NCI-H748 (cell line): ENCODE measurements around the gene BCAS3.

Experiments used
- DNase-seq: peaks from one replicate; lab custom pipeline; 2025; ENCODE audit not compliant: unreplicated experiment; lab: John Stamatoyannopoulos, UW

BCAS3 gene

DNA sequence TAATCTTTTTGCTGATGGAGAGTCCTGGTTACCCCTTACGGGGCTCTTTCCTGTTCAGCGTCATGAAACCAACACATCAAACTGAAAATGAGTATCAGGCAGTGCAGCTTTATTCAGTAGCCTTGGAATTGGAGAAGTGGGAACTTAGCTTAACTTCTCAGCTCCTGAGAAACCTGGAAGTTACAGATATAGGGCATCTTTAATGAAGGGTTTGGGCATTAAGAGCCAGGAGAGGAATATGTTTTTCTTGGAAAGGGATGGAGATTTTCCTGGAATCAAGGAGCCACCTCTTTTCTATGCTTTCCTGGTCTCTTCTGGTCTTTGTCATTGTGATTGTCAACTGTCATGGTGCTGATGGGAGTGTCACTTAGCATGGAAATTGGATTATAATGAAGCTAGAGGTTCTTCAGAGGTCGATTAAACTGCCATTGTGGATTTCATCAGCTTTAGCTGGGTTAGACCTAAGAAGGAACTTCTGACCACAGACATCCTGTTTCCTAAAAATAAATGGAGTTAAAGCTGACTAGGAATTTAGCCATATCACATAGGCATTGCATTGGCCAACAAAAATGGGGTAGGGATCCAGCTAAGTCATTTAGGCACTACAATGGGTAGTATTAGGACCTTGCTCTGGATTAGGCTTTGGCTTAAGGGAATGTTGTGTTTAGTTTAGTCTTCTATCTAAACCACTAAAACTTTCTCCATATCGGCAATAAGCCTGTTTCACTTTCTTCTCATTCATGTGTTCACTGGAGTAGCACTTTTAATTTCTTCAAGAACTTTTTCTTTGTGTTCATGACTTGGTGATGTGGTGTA lies 186.4 kb downstream of the BCAS3 start:
- no peak for DNase-seq

DNA sequence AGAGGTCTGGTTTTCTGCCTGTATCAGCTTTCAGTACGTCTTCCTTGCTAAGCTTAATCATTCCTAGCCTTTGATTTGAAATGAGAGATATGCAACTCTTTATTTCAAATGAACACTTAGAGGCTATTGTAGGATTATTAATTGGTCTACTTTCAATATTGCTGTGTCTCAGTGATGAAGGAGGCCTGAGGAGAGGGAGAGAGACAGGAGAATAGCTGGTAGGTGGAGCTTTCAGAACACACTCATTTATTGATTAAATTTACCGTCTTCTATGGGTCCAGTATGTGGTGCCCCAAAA lies 187.0 kb downstream of the BCAS3 start:
- no peak for DNase-seq

DNA sequence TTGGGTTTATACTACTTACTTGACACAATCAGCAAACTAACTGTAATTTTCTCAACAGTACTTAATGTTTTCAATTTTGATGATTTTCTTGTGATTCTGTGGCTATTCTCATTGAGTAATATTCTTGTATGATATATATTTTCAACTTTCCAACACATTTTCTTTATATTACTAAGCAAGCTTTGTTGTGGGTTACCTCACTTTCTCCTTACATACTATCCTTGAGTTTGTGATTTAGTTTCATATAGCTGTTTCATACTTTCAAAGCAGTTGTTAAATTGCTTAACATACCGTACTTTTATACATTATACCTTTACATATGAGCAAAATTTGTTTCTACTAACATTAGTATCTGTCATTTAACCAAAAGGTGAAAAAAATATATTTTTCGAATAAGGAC lies 197.1 kb downstream of the BCAS3 start:
- no peak for DNase-seq

DNA sequence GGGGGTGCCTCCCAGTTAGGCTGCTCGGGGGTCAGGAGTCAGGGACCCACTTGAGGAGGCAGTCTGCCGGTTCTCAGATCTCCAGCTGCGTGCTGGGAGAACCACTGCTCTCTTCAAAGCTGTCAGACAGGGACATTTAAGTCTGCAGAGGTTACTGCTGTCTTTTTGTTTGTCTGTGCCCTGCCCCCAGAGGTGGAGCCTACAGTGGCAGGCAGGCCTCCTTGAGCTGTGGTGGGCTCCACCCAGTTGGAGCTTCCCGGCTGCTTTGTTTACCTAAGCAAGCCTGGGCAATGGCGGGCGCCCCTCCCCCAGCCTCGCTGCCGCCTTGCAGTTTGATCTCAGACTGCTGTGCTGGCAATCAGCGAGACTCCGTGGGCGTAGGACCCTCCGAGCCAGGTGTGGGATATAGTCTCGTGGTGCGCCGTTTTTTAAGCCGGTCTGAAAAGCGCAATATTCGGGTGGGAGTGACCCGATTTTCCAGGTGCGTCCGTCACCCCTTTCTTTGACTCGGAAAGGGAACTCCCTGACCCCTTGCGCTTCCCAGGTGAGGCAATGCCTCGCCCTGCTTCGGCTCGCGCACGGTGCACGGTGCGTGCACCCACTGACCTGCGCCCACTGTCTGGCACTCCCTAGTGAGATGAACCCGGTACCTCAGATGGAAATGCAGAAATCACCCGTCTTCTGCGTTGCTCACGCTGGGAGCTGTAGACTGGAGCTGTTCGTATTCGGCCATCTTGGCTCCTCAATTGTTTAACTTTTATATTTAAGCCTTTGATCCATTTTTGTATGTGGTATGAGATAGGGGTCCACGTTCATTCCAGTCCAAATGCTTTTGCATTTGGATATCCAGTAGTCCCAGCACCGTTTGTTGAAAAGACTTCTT lies 209.3 kb downstream of the BCAS3 start:
- DNase-seq = peak; percentile 39

DNA sequence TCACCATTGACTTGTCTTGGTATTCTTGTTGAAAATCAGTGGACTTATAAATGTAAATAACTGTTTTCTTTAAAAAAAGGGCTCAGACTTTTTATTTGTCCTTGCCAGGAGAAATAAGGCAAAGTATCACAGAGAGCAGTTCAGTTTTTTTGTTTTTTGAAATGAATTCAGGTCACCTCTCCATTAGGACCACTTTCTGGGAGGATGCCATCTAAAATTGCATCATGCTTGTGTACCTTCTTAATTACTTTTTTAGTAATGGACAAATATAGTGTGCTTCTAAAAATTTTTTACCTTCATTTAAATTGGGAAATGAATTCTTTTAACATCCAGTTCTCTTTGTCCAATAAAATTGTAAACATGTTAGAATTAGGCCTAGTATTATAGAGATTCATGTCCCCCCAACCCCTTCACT lies 210.0 kb downstream of the BCAS3 start:
- peak; percentile 34 for DNase-seq

DNA sequence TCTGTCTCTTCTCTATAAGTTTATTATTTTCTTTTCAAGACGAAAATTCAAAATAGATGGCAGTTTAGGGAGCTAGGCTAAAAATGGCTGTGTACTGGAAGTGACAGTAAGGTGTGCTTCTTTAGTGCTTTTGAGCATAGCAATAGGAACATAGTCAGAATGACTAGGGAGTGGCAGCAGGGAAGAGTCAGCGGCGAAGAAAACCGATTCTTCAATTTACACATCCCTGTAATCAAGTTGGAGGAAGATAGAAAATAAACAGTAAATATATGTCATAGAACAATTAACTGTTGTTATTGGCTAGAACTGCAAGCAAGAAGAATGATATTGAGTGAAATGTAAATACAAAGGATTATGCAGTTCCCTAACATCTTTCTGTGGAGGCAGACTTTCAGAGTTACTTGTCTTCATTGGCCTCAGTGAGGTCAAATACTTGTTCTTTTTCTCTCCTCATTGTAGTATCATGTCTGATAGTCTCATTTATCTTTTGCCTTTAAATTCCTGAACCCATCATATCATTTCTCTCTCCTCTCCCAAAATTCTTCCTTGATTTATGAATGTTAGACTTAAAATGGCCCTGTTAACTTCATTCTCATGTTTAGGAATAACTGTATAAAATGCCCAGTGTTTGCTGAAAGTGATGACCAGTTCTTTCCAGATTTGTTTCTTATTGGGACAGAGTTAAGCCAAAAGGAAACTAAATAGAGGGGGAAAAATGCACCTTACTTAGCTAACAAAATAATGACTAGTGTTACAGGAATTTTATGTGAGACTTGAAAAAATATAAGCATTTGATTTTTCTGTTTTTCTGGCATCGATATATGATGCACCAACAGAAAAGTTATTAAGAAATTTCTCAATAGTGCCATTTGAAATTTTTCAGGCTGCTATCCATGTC lies 211.4 kb downstream of the BCAS3 start:
- peak; percentile 10 for DNase-seq

DNA sequence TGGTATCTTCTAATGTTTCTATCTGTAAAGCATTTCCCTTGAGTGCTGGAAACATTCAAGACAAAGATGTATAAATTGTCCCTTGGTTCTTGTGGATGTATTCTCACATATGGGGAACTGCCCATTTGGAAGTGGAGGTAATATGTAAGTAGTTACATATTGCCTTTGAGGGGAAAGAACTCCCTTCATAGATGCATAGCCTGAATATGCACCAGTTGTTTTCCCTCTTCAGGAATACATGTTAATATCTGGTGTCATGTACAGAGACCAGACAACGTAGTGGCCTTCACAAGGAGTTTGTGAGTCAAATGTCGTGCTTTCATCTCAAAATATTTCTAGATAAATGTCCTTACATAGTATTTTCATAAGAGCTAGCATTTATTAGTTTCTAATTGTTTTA lies 213.5 kb downstream of the BCAS3 start:
- DNase-seq = no peak

DNA sequence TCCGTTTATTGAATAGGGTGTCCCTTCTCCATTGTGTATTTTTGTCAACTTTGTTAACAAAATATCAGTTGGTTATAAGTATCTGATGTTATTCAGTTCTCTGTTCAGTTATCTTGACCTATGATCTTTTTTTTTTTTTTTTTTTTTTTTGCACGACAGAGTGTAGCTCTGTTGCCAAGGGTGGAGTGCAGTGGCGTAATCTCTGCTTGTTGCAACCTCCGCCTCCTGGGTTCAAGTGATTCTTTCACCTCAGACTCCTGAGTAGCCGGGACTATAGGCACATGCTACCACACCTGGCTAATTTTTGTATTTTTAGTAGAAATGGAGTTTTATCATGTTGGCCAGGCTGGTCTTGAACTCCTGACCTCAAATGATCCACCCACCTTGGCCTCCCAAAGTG lies 215.8 kb downstream of the BCAS3 start:
- no peak for DNase-seq

DNA sequence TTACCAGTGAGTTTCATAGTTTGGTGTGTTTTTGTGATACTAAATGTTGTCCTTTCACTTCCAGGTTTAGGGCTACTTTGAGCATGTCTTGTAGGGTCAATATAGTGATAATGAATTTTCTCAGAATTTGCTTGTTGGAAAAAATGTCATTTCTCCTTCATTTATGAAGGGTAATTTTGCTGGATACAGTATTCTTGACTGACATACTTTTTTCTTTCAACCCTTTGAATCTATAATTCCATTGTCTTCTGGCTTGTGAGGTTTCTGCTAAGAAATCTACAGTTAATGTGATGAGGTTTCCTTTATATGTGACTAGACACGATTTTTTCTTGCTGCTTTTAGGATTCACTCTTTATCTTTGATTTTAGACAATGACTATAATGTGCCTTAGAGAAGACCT lies 219.3 kb downstream of the BCAS3 start:
- no peak for DNase-seq

DNA sequence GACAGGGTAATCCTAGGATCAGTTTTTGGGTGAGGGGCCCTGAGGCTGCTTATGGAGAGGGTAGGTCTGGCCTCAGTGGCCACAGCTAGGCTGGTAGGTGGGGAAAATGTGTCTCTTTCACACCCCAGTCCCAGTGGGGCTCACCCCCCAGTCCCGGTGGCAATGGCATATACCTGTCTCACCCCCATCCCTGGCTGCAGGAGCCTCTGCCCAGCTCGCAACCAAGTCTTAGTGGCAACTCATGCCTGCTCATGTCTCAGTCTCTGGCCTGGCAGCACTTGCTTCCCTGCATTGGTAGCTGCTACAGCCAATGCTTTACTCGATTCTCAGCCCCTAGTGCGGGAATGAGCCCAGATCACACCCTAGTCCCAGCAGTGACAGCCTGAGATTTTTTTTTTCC lies 221.5 kb downstream of the BCAS3 start:
- no peak for DNase-seq

DNA sequence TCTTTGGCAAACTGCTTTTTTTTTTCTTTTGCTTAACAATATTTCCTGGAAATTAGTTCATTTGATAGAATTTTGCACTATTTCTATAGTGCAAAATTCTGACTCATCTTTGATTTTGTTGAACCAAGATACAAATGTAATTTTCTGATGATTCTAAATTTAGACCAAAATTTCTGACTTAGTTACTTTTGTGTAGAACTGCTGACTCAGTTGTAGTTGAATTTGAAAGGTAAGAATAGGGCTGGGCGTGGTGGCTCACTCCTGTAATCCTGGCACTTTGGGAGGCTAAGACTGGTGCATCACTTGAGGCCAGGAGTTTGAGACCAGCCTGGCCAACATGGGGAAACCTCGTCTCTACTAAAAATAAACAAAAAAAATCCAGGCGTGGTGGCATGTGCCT lies 223.0 kb downstream of the BCAS3 start:
- no peak for DNase-seq

DNA sequence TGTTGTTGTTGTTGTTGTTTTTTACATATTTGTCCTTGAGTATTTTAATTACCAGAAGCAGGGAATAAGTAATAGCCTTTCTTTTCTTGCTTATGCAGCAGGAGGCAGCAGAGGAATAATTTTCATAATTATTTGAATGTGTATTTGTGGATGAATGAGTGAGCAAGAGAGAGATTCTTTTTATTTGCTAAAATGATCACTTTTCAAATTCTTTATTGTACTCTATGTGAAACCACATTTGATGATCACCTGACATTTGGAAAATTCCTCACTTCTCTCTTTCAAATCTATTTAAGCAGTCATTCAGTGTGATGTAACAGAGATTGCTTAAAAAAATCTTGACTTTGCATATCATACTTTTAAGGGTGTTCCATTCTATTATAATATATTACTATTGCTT lies 223.6 kb downstream of the BCAS3 start:
- DNase-seq = no peak

DNA sequence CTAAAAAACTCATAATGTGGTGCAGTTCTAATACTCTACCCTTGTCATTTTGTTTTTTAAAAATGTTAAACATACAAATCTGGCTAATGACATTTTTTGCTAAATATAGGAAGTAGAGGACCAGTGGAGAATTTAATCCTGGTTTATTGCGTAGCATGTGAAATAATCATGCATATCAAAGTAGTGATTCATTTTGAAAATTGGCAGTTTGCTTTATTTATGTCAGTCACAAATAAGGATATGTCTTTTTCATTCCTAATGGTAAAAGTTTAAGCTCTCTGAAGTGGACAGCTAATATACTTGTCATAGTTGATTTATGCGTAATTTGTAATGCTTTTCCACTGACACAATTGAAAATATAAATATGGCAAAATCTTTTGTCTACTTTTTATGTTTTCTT lies 224.2 kb downstream of the BCAS3 start:
- no peak for DNase-seq

DNA sequence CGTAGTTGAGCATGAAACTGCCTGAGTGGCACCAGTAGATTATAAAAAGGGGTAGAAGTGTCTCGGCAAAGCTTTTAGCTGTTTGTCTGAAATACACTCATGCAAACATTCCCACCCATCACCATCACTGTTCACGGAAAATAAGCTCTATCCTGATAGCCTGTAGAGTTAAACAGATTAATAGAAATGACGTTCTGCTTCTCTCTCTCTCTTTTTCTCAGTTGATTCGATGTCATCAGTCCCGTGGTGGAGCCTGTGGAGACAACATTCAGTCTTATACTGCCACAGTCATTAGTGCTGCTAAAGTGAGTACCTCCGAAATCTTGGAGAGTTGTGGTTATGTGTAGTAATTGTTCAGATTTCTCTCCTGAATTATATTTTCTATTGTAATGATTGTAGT lies 224.7 kb downstream of the BCAS3 start:
- no peak for DNase-seq

DNA sequence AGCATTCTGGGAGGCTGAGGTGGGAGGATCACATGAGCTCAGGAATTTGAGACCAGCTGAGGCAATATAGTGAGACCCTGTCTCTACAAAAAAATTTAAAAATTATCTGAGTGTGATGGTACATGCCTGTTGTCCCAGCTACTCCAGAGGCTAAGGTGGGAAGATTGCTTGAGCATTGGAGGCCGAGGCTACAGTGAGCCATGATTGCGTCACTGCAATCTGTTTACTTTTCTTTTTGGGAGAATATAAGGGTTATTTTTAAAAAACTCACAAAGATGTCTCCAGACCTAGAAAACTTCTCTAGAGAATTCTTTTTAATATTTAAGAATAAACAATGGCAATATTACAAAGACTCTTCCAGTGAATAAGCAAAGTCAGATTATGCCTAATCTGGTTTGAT lies 226.9 kb downstream of the BCAS3 start:
- DNase-seq = no peak

DNA sequence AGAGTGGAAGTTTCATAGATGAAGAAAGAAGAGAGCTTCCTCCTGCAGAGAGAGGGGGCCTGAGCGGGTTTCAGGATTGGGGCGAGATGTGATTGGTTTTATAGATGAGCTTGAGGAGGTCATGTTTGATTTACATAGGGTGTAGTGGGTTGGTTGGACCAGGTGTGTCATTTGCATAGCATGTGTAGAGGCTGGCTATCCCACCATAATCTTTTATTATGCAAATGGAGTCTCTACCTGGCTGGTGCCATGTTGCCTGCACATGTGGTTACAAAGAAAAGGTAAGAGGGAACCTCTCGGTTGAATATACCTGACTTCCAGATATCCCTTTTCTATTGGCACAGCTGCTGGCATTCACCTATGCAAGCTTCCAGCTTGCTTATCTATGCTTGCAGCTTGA lies 228.1 kb downstream of the BCAS3 start:
- DNase-seq = no peak

DNA sequence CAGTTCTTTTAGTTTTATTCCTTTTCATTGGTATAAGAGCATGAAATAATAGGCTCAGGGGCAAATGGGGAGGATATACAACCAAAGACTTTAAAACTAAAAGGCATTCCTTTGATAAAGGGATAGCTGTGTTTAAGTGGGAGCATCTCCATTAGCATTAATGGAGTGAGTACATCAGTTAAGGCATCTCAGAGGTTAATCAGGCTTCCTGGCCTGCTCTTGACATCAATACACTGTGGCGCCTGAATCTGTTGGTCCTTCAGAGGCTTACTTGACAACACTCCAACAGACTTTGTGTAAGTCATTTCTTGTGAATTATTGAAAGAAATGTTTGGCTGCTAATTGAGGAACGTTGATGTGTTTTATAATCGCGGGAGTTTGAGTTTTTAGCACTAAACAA lies 230.7 kb downstream of the BCAS3 start:
- no peak for DNase-seq

DNA sequence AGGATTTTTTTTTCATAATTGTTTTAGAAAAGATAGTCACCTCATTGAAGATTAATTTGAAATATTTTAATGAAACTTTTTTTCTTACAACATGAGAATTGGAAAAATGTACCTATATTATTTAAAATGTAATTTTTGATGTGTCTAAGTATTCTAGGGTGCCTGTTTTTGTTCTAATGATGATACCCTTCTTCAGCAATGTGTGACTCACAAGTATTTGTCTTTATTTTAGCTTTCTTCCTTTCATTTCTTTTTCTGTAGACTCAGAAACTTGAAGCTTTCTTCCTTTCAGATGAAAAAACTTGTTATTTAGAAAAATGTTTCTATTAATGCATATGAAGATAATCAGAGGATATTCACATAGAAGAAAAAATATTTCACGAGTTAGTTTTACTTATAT lies 231.8 kb downstream of the BCAS3 start:
- DNase-seq = no peak

DNA sequence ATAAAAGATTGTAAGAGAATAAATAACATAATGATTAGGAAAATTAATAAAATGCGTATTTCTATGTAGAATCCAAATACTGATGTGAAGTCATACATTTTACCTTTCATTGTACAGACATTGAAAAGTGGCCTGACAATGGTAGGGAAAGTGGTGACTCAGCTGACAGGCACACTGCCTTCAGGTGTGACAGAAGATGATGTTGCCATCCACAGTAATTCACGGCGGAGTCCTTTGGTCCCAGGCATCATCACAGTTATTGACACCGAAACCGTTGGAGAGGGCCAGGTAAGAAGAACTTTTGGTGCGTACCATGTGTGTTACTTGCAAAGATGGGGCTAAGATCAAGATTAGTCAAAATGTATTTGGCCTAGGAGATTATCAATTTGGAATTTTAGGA lies 232.8 kb downstream of the BCAS3 start:
- no peak for DNase-seq

DNA sequence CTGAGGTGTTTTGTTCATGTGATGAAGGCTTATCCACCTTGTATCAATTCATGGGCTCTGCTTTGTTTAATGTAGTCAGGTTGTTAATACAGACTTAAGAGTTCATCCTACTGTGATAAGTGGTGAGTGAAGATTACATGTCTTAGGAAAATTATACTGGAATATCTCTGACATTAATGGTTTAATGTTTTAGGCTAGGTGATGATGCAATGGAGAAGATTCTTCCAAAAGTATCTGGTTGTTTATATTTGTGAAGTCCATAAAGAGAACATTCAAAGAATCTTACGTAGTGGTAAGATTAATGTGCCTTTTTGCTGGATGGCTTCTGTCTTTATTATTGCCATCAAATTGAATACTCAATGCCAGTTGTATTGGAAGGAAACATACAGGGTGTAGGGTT lies 236.4 kb downstream of the BCAS3 start:
- no peak for DNase-seq

DNA sequence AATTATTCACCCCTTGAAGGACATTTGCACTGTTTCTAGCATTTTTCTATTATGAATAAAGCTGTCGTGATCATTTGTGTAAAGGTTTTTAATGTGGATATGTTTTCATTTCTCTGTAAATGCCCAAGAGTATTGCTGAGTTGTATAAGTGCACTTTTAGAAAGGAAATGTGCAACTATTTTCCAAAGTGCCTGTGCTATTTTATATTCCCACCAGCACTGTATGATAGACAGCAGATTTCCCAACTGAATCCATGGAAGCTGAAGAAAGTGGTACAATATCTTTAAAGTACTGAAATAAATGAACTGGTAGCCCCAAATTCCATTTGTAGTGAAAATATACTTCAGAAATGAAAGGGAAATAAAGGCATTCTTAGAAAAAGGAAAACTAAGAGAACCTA lies 238.4 kb downstream of the BCAS3 start:
- DNase-seq = no peak

DNA sequence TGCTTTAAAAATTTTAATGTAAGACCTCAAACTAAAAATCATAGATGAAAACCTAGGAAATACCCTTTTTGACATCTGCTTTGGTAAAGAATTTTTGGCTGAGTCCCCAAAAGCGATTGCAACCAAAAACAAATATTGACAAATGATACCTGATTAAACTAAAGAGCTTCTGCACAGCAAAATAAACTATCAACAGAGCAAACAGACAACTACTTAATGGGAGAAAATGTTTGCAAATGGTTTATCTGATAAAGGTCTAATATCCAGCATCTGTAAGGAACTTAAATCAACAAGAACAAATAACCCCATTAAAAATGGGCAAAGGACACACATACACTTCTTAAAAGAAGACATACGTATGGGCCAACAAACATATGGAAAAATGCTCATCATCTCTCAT lies 242.5 kb downstream of the BCAS3 start:
- DNase-seq = peak; percentile 68
